Esophagus muscularis mucosa (tissue), 4 donors: ENCODE measurements around the gene CSNK1D. TPM values are rescaled to one million over a fixed set of nuclear protein-coding genes. Genes with fewer than 3 reads are reported as not detected.

ENCODE experiments used
- DNase-seq: peaks from one replicate; pipeline ENCODE4 v3.0.0-alpha.2; 2017; ENCODE audit errors: extremely low spot score
- H3K27ac ChIP-seq, 4 donors: fragments of 200-600 bp; sonication (generic); replicated peaks in 1 of 4; 1 replicate in 3 of 4; 2 replicates in 1 of 4; pipeline ENCODE4 v1.5.1; 2016 to 2019; ENCODE audit warnings: mild to moderate bottlenecking in 1 of 4
- H3K27me3 ChIP-seq, 4 donors: fragments of 200-600 bp; sonication (generic); one replicate each; pipeline versions ENCODE4 v1.5.1 to v1.6.0; 2016 to 2019
- H3K36me3 ChIP-seq, 4 donors: fragments of 200-600 bp; sonication (generic); one replicate each; pipeline ENCODE4 v1.5.1; 2016 to 2019
- H3K4me1 ChIP-seq, 4 donors: fragments of 200-600 bp; sonication (generic); one replicate each; pipeline ENCODE4 v1.5.1; 2016 to 2019
- H3K4me3 ChIP-seq, 4 donors: fragments of 200-600 bp; sonication (generic); 1 replicate in 2 of 4; 2 replicates in 2 of 4; pipeline ENCODE4 v1.5.1; 2016 to 2019; ENCODE audit warnings: mild to moderate bottlenecking in 4 of 4, moderate library complexity in 1 of 4
- H3K9me3 ChIP-seq, 4 donors: fragments of 200-600 bp; sonication (generic); 1 replicate in 3 of 4; 2 replicates in 1 of 4; pipeline ENCODE4 v1.5.1; 2016 to 2019
- CTCF ChIP-seq, 3 experiments: fragments of 200-600 bp in 2 of 3; fragments of 450-650 bp in 1 of 3; sonication (generic) in 2 of 3; IDR thresholded peaks; one replicate each; pipeline ENCODE4 v1.5.1; 2017 to 2019; ENCODE audit warnings: antibody characterized with exemption in 3 of 3, mild to moderate bottlenecking in 2 of 3, moderate library complexity in 1 of 3
- EP300 ChIP-seq: sonication (generic); formaldehyde crosslinking; IDR thresholded peaks from one replicate; pipeline ENCODE4 v1.6.1; 2017; ENCODE audit warnings: antibody characterized with exemption
- POLR2A ChIP-seq: fragments of 450-650 bp; IDR thresholded peaks from one replicate; pipeline ENCODE4 v1.6.1; 2017; ENCODE audit warnings: antibody characterized with exemption, moderate library complexity, mild to moderate bottlenecking, low read depth
- POLR2AphosphoS5 ChIP-seq, 2 donors: sonication (generic); formaldehyde crosslinking; IDR thresholded peaks; one replicate each; pipeline ENCODE4 v1.6.1; 2017; ENCODE audit warnings: antibody characterized with exemption in 2 of 2
- WGBS: methylation state at CpG from one replicate; pipeline ENCODE4 v1.1.5; 2018; 5-methylcytosine and 5-hydroxymethylcytosine counted together
- intact Hi-C: fragments of 100-400 bp; cut with DNase I; formaldehyde crosslinking; loops from one replicate; pipeline ENCODE4 v1.15.1; 2023
- total RNA-seq, 4 donors: library from RNA; depleted of rRNA; stranded (reverse); fragments of >200 nt; gene quantifications; one replicate each; pipeline versions ENCODE4 v1.1.0 to v1.2.1, GENCODE V29; 2016

The CSNK1D gene
- total RNA-seq, 4 donors from 2014 or later = 47.2 to 65.5 (median 61.0) TPM

DNA sequence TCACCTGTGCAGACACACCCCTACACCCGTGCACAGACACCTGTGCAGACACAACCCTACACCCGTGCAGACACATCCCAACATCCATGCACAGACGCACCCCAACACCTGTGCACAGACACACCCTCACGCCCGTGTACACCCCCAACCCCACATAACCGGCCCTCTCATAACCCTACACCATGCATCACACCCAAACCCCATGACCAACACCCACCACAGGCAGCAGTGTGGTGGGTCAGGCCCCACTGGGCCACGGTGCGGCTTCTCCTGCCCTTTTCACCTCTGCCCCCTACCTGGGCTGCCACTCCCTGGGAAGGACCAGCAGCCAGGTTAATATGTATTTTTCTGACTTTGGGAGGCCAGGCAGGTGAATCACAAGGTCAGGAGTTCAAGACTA lies 48.8 kb downstream of the CSNK1D start:
- 73% methylated on average over 8 of the region's 8 CpGs for WGBS
- Histone ChIP-seq H3K9me3 (no peaks in the 10 kb centered on the region), H3K4me3 (no peak overlapping the region), H3K36me3 (no peaks in the 10 kb centered on the region), H3K27ac (no peak overlapping the region), H3K4me1 (peaks cover 10 to 31% (median 19%) of the 10 kb centered on the region in 4 donors), H3K27me3 (peaks cover 0 to 5% (median 0%) of the 10 kb centered on the region in 4 donors)
- intact Hi-C loops = no loop called here
- DNase-seq = no peak
- TF ChIP-seq POLR2A (no peak), POLR2AphosphoS5 (IDR thresholded peaks at IDR 0.05) (no peak)

DNA sequence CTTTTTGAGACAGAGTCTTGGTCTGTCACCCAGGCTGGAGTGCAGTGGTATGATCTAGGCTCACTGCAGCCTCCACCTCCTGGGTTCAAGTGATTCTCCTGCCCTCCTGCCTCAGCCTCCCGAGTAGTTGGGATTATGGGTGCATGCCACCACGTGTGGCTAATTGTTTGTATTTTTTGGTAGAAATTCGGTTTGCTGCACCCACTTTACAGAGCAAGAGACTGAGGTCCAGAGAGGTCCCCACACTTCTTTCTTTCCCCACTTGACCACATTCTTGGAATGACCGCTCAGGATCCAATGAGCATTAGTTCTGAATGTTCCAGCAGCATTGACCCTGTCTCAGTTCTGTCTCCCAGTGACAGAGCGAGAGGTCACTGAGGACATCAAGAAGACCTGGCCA lies 50.0 kb downstream of the CSNK1D start:
- H3K27ac ChIP-seq = no peak overlapping the region
- intact Hi-C loops = no loop called here
- peaks cover 8 to 21% (median 9%) of the 10 kb centered on the region in 4 donors for H3K4me1 ChIP-seq
- H3K36me3 ChIP-seq = no peaks in the 10 kb centered on the region
- no peak for TF ChIP-seq EP300
- no peak for TF ChIP-seq POLR2A
- 75% methylated on average over 5 of the region's 5 CpGs for WGBS
- H3K4me3 ChIP-seq = no peak overlapping the region
- no peak for DNase-seq
- no peaks in the 10 kb centered on the region for H3K27me3 ChIP-seq
- no peaks in the 10 kb centered on the region for H3K9me3 ChIP-seq

GRCh38 chr17:82222816-82223215 lies 50.7 kb downstream of the CSNK1D start:
- intact Hi-C loops = no loop called here
- Histone ChIP-seq H3K4me1 (peaks cover 2 to 15% (median 5%) of the 10 kb centered on the region in 4 donors), H3K9me3 (no peaks in the 10 kb centered on the region), H3K36me3 (no peaks in the 10 kb centered on the region), H3K27me3 (no peaks in the 10 kb centered on the region), H3K4me3 (no peak overlapping the region), H3K27ac (no peak overlapping the region)
- TF ChIP-seq CTCF (IDR thresholded peaks at IDR 0.05) = no peak
- TF ChIP-seq EP300 = no peak
- TF ChIP-seq POLR2A = no peak
- TF ChIP-seq POLR2AphosphoS5 (IDR thresholded peaks at IDR 0.05) = no peak
- no peak for DNase-seq
- 64% methylated on average over 10 of the region's 10 CpGs for WGBS

DNA sequence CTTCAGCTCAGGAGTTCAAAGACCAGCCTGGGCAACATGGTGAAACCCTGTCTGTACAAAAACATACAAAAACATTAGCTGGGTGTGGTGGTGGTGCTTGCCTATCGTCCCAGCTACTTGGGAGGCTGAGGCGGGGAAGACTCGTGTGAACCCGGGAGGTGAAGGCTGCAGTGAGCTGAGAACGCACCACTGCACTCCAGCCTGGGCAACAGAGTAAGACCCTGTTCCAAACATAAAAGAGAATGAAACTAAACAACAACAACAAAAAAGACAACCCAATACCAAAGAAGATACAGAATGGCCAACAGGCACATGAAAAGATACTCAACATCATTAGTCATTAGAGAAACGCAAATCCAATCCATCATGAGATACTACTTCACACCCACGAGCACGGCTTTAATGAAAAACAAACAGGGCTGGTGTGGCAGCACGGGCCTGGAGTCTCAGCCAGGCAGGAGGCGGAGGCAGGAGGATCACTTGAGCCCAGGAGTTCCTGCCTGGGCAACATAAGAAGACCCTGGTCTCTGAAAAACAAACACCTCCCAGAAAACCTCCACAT lies 52.1 kb downstream of the CSNK1D start:
- Histone ChIP-seq H3K27ac (no peak overlapping the region), H3K4me1 (peaks cover 8 to 27% (median 16%) of the 10 kb centered on the region in 4 donors), H3K4me3 (no peak overlapping the region), H3K36me3 (no peaks in the 10 kb centered on the region), H3K9me3 (no peaks in the 10 kb centered on the region), H3K27me3 (no peaks in the 10 kb centered on the region)
- intact Hi-C loops = no loop called here
- TF ChIP-seq POLR2A = no peak
- TF ChIP-seq EP300 = no peak
- 71% methylated on average over 10 of the region's 10 CpGs for WGBS
- DNase-seq = no peak

GRCh38 chr17:82219753-82220709 lies 53.5 kb downstream of the CSNK1D start:
- H3K36me3 ChIP-seq = no peaks in the 10 kb centered on the region
- intact Hi-C loops = no loop called here
- H3K4me1 ChIP-seq = peaks cover 14 to 31% (median 23%) of the 10 kb centered on the region in 4 donors
- DNase-seq = no peak
- no peak for TF ChIP-seq POLR2A
- TF ChIP-seq POLR2AphosphoS5 (IDR thresholded peaks at IDR 0.05) = no peak
- TF ChIP-seq CTCF (IDR thresholded peaks at IDR 0.05) = no peak
- no peak for TF ChIP-seq EP300
- H3K27ac ChIP-seq = no peak overlapping the region
- no peak overlapping the region for H3K4me3 ChIP-seq
- H3K27me3 ChIP-seq = no peaks in the 10 kb centered on the region
- no peaks in the 10 kb centered on the region for H3K9me3 ChIP-seq
- WGBS = 93% methylated on average over 10 of the region's 11 CpGs

- no peak overlapping the region for H3K4me3 ChIP-seq
- no peaks in the 10 kb centered on the region for H3K27me3 ChIP-seq
- no peak for DNase-seq
- no peaks in the 10 kb centered on the region for H3K9me3 ChIP-seq
- intact Hi-C loops = no loop called here
- TF ChIP-seq POLR2AphosphoS5 (IDR thresholded peaks at IDR 0.05) (no peak), POLR2A (no peak), EP300 (no peak), CTCF (IDR thresholded peaks at IDR 0.05) (no peak)
- H3K36me3 ChIP-seq = no peaks in the 10 kb centered on the region
- peaks cover 14 to 33% (median 24%) of the 10 kb centered on the region in 4 donors for H3K4me1 ChIP-seq
- no peak overlapping the region for H3K27ac ChIP-seq
- WGBS = 94% methylated on average over 2 of the region's 7 CpGs
Measured at GRCh38 chr17:82219083-82219482, 54.4 kb downstream of the CSNK1D start.
